GM12892 (cell line): Measurements from ENCODE around the gene SPIRE2.
"Not testable (repeated sequence)": the region's sequence is repeated elsewhere in the genome, so short reads cannot be mapped to it uniquely, and the experiment has no call there.

Experiments used
- POLR2A ChIP-seq: IDR thresholded peaks from 2 replicates; pipeline ENCODE4 v1.6.1; 2011; ENCODE audit warnings: low read depth, low read length, control low read depth
- POLR2AphosphoS5 ChIP-seq: IDR thresholded peaks from 2 replicates; pipeline ENCODE4 v1.6.1; 2011; ENCODE audit warnings: low read depth, low read length, control low read depth

GRCh38 chr16:89836484-89836883, 8.2 kb downstream of the SPIRE2 start:
- not testable (repeated sequence) for TF ChIP-seq POLR2AphosphoS5, POLR2A
